SU-DHL-6 (cell line): Measurements from ENCODE around the gene TMEM190.

Experiments
- H2AFZ ChIP-seq: fragments of 200-600 bp; sonication (generic); 2 replicates; pipeline ENCODE4 v1.6.1; 2014; ENCODE audit warnings: low read depth, mild to moderate bottlenecking, moderate library complexity, mixed read lengths, antibody characterized with exemption, low read length; ENCODE audit not compliant: severe bottlenecking
- H3F3A ChIP-seq: fragments of 200-600 bp; shearing (Covaris generic); 2 replicates; pipeline ENCODE4 v1.6.0; 2016; ENCODE audit warnings: antibody characterized with exemption, mild to moderate bottlenecking; ENCODE audit not compliant: insufficient read depth
- H3K27ac ChIP-seq: fragments of 200-600 bp; sonication (generic); 2 replicates; pipeline ENCODE4 v1.5.1; 2016; ENCODE audit warnings: low read depth, mild to moderate bottlenecking, low read length, moderate library complexity, mixed read lengths
- H3K27me3 ChIP-seq: fragments of 200-600 bp; sonication (generic), shearing (Covaris generic); 2 replicates; pipeline ENCODE4 v1.6.0; 2014; ENCODE audit warnings: mild to moderate bottlenecking, low read length
- H3K36me3 ChIP-seq: fragments of 200-600 bp; sonication (generic); 2 replicates; pipeline ENCODE4 v1.6.1; 2014; ENCODE audit warnings: mild to moderate bottlenecking, low read length, mixed read lengths
- H3K4me2 ChIP-seq: fragments of 300-600, 200-600 bp; shearing (Covaris generic), sonication (generic); 2 replicates; pipeline ENCODE4 v1.6.0; 2014; ENCODE audit warnings: low read length, low read depth, mild to moderate bottlenecking; ENCODE audit not compliant: poor library complexity, severe bottlenecking
- H3K4me3 ChIP-seq: fragments of 200-600 bp; sonication (generic); 2 replicates; pipeline ENCODE4 v1.5.1; 2014; ENCODE audit warnings: antibody characterized with exemption, low read length, mild to moderate bottlenecking, mixed read lengths; ENCODE audit not compliant: insufficient read depth, poor library complexity, severe bottlenecking
- H3K79me2 ChIP-seq: fragments of 200-600 bp; sonication (generic); 2 replicates; pipeline ENCODE4 v1.6.1; 2014; ENCODE audit warnings: mild to moderate bottlenecking, low read length, moderate library complexity; ENCODE audit not compliant: insufficient read depth
- H3K9ac ChIP-seq: fragments of 200-600 bp; sonication (generic); 2 replicates; pipeline ENCODE4 v1.7.0; 2014; ENCODE audit warnings: mild to moderate bottlenecking, low read length
- H3K9me2 ChIP-seq: fragments of 200-600 bp; sonication (generic); replicated peaks from 2 replicates; pipeline ENCODE4 v1.6.1; 2014; ENCODE audit warnings: low read length; ENCODE audit not compliant: insufficient read depth
- H3K9me3 ChIP-seq: fragments of 200-600 bp; sonication (generic); 2 replicates; pipeline ENCODE4 v1.6.1; 2014; ENCODE audit warnings: low read length, mixed read lengths; ENCODE audit not compliant: insufficient read depth
- H4K20me1 ChIP-seq: fragments of 200-600 bp; sonication (generic); 2 replicates; pipeline ENCODE4 v1.6.1; 2014; ENCODE audit warnings: low read depth, mild to moderate bottlenecking, antibody characterized with exemption, low read length, moderate library complexity, mixed read lengths
- EZH2phosphoT487 ChIP-seq: fragments of 200-600 bp; sonication (generic), shearing (Covaris generic); conservative IDR thresholded peaks from 2 replicates; pipeline ENCODE4 v1.6.1; 2018; ENCODE audit warnings: mild to moderate bottlenecking, antibody characterized with exemption, low read length, moderate library complexity, mixed read lengths
- TF ChIP-seq, protein P1 (sequence below): fragments of 200-600 bp; sonication (generic); IDR thresholded peaks from one replicate; pipeline ENCODE4 v1.5.1; 2017; ENCODE audit warnings: antibody characterized with exemption, mild to moderate bottlenecking, low read length, moderate library complexity; ENCODE audit not compliant: insufficient read depth, poor library complexity, severe bottlenecking

Gene TMEM190

DNA sequence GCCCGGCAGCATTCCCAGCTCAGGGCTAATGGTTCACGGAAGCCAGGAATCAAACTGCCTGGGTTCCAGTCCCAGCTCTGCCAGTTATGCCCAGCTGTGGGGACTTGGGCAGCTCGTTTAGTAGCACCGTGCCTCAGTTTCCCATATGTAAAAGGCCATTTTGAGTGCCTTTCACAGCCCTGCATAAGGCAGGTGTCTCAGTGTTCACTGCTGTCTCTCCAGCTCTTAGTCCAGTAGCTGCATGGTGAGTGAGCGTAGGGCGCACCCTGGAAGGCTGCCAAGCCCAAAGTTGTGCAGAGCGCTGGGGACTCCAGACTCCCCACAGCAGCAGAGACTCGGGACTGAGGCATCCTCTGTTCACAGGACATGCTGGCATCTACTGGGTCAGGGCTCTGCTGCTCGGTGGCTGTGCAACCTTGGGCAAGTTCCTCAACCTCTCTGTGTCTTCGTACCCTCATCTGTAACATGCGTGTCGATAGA, 14.6 kb downstream of the TMEM190 start:
- Histone ChIP-seq H3K27ac (no peak overlapping the region), H3K4me2 (no peak overlapping the region), H3K9ac (no peak overlapping the region), H4K20me1 (peaks cover 26% of the 10 kb centered on the region), H3K9me2 (no peaks in the 10 kb centered on the region), H3F3A (peaks cover 42% of the 10 kb centered on the region), H3K9me3 (no peaks in the 10 kb centered on the region), H3K36me3 (peaks cover 28% of the 10 kb centered on the region), H3K4me3 (no peak overlapping the region), H3K27me3 (no peaks in the 10 kb centered on the region), H3K79me2 (peaks cover 17% of the 10 kb centered on the region), H2AFZ (no peak overlapping the region)
- TF ChIP-seq, protein P1, sequence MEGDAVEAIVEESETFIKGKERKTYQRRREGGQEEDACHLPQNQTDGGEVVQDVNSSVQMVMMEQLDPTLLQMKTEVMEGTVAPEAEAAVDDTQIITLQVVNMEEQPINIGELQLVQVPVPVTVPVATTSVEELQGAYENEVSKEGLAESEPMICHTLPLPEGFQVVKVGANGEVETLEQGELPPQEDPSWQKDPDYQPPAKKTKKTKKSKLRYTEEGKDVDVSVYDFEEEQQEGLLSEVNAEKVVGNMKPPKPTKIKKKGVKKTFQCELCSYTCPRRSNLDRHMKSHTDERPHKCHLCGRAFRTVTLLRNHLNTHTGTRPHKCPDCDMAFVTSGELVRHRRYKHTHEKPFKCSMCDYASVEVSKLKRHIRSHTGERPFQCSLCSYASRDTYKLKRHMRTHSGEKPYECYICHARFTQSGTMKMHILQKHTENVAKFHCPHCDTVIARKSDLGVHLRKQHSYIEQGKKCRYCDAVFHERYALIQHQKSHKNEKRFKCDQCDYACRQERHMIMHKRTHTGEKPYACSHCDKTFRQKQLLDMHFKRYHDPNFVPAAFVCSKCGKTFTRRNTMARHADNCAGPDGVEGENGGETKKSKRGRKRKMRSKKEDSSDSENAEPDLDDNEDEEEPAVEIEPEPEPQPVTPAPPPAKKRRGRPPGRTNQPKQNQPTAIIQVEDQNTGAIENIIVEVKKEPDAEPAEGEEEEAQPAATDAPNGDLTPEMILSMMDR: no peak
- TF ChIP-seq EZH2phosphoT487: no peak

DNA sequence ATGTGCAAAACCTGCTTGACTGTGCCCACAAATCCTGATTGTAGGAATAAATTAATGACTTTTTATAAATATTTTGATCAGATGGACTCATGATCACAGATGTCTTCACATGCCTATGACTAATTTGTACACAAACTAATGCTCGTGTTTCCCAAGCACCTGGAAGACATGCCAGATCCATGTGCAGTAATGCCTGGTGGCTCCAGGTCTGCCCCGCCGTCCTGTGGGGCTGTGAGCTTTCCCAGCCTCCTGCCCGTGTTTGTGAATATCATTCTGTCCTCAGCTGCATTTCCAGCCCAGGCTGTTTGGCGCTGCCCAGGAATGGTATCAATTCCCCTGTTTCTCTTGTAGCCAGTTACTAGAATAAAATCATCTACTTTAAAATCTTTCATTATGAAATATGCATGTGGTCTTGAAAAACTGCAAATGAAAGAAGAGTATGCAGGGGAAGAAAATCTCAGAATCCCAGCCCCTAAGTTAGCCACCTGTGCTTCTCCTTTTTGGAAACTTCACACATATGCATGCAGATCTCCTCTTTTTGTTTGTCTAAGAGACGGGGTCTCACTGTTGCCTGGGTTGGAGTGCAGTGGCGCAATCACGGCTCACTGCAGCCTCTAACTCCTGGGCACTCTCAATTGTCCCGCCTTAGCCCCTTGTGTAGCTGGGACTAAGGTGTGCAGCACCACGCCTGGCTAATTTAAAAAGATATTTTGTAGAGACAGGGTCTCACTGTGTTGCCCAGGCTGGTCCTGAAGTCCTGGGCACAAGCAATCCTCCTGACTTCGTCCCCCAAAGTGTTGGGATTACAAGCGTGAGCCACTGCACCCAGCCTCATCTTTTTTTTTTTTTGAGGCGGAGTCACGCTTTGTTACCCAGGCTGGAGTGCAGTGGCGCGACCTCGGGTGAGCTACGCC, 15.3 kb downstream of the TMEM190 start:
- Histone ChIP-seq H3K36me3 (peaks cover 20% of the 10 kb centered on the region), H2AFZ (no peak overlapping the region), H4K20me1 (peaks cover 20% of the 10 kb centered on the region), H3K4me3 (no peak overlapping the region), H3F3A (peaks cover 35% of the 10 kb centered on the region), H3K4me2 (no peak overlapping the region), H3K9me2 (no peaks in the 10 kb centered on the region), H3K27me3 (no peaks in the 10 kb centered on the region), H3K27ac (no peak overlapping the region), H3K9ac (no peak overlapping the region), H3K9me3 (no peaks in the 10 kb centered on the region), H3K79me2 (peaks cover 9% of the 10 kb centered on the region)
- TF ChIP-seq, protein P1: no peak
- no peak for TF ChIP-seq EZH2phosphoT487

DNA sequence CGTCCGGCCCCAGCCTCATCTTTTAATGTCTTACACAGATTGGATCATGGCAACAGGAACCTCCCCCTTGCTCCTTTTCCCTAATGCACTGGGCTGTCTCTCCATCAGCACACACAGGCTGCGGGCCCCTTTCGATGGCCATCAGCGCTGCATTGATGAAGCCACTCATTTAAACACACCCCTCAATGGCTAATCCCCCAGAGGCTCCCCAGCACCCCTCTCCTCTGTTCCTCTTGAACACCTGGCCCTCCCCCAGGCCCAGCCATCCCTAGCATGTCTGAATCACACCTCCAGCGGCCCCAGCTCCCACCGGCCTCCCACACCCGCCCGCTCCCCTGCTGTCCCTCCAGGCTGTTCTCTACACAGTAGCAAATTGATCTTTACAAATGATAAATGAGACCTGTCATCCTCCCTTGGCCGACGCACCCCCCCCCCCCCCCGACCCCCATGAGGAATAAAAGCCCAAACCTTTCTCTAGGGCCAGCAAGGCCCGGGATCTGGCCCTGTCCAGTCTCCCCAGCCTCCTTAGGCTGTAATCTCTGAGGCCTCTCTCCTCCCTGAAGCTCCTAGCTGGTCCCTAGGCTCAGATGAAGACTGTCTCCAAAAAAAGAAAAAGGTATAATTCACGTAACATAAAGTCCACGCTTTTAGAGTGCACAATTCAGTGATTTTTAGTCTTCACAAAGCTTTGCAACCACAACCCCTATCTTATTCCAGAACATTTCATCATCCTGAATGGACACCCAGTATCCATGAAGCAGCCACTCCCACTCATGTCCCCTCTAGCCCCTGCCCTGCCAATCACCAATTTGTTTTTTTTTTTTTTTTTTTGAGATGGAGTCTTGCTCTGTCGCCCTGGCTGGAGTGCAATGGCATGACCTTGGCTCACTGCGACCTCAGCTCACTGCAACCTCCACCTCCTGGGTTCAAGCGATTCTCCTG, 16.5 kb downstream of the TMEM190 start:
- TF ChIP-seq, protein P1: no peak
- TF ChIP-seq EZH2phosphoT487: no peak
- no peak overlapping the region for H3K4me3 ChIP-seq
- H4K20me1 ChIP-seq: peaks cover 9% of the 10 kb centered on the region; the same call in 1 of the 2 replicates
- H3K9me2 ChIP-seq: no peaks in the 10 kb centered on the region
- no peak overlapping the region for H3K9ac ChIP-seq
- no peaks in the 10 kb centered on the region for H3K27me3 ChIP-seq
- peaks cover 9% of the 10 kb centered on the region; the same call in 1 of the 2 replicates for H3K36me3 ChIP-seq
- no peaks in the 10 kb centered on the region for H3K79me2 ChIP-seq
- no peak overlapping the region for H2AFZ ChIP-seq
- H3K4me2 ChIP-seq: no peak overlapping the region
- no peak overlapping the region for H3K27ac ChIP-seq
- H3F3A ChIP-seq: peaks cover 30% of the 10 kb centered on the region
- no peaks in the 10 kb centered on the region for H3K9me3 ChIP-seq
